GM23338 (cell line): ENCODE measurements around the gene ELOB.

Experiments
- CREB1 ChIP-seq: fragments of 250-450 bp; sonication (Bioruptor Pico); IDR thresholded peaks from 2 replicates; pipeline ENCODE4 v1.5.0; 2020; ENCODE audit warnings: low read depth, mild to moderate bottlenecking, moderate library complexity
- CTCF ChIP-seq, 2 experiments: fragments of 200-600 bp in 1 of 2; sonication (generic) in 1 of 2; conservative IDR thresholded peaks; 2 replicates each; pipeline versions ENCODE4 v1.5.1 to v1.6.1; 2016 to 2017; ENCODE audit warnings: antibody characterized with exemption in 2 of 2, low read depth in 2 of 2, mild to moderate bottlenecking in 2 of 2, moderate library complexity in 1 of 2
- EZH2 ChIP-seq: fragments of 200-600 bp; sonication (generic); IDR thresholded peaks from one replicate; pipeline ENCODE4 v1.8.0; 2017; ENCODE audit warnings: antibody characterized with exemption, mild to moderate bottlenecking, low read depth; ENCODE audit not compliant: unreplicated experiment
- POLR2AphosphoS5 ChIP-seq: IDR thresholded peaks from 2 replicates; pipeline ENCODE4 v1.6.1; 2016; ENCODE audit warnings: antibody characterized with exemption, low read depth
- STAT1 ChIP-seq: IDR thresholded peaks from one replicate; pipeline ENCODE4 v1.6.1; 2016; ENCODE audit warnings: antibody characterized with exemption; ENCODE audit not compliant: unreplicated experiment

GRCh38 chr16:2724088-2724676 is 52.9 kb downstream of the ELOB start:
- no peak for TF ChIP-seq CTCF (conservative IDR thresholded peaks at IDR 0.05; ENCODE audit: low read depth in 2 of 2)
- TF ChIP-seq POLR2AphosphoS5 = no peak
- no peak for TF ChIP-seq CREB1 (CRISPR knock-in tag)
- no peak for TF ChIP-seq EZH2
- no peak for TF ChIP-seq STAT1
